GM23338 (cell line): ENCODE results near the gene CD58.

ENCODE experiments used
- CREB1 ChIP-seq: fragments of 250-450 bp; sonication (Bioruptor Pico); IDR thresholded peaks from 2 replicates; pipeline ENCODE4 v1.5.0; 2020; ENCODE audit warnings: low read depth, mild to moderate bottlenecking, moderate library complexity
- CTCF ChIP-seq, 2 experiments: fragments of 200-600 bp in 1 of 2; sonication (generic) in 1 of 2; conservative IDR thresholded peaks; 2 replicates each; pipeline versions ENCODE4 v1.5.1 to v1.6.1; 2016 to 2017; ENCODE audit warnings: antibody characterized with exemption in 2 of 2, low read depth in 2 of 2, mild to moderate bottlenecking in 2 of 2, moderate library complexity in 1 of 2
- POLR2AphosphoS5 ChIP-seq: IDR thresholded peaks from 2 replicates; pipeline ENCODE4 v1.6.1; 2016; ENCODE audit warnings: antibody characterized with exemption, low read depth

GRCh38 chr1:116572099-116572498, 1.3 kb upstream of the CD58 start:
- TF ChIP-seq CTCF (conservative IDR thresholded peaks at IDR 0.05; ENCODE audit: low read depth in 2 of 2) (no peak), CREB1 (CRISPR knock-in tag) (no peak), POLR2AphosphoS5 (no peak)
